Right renal cortex interstitium (tissue), 3 donors: ENCODE results near the gene SSH3. TPM values are rescaled to one million over a fixed set of nuclear protein-coding genes. Genes with fewer than 3 reads are reported as not detected.

Experiments used
- DNase-seq, 3 donors: peaks; one replicate each; pipeline ENCODE4 v3.0.0-alpha.2; 2013; ENCODE audit warnings: low read depth in 3 of 3, low spot score in 2 of 3
- polyA plus RNA-seq, 3 donors: library from polyadenylated mRNA; unstranded; fragments of 120-200 nt; gene quantifications; one replicate each; pipeline ENCODE4 v1.2.1, GENCODE V29; 2013; ENCODE audit not compliant: insufficient read length in 3 of 3

SSH3 gene
- polyA plus RNA-seq, 3 donors = 16.5 to 22.2 (median 19.6) TPM

DNA sequence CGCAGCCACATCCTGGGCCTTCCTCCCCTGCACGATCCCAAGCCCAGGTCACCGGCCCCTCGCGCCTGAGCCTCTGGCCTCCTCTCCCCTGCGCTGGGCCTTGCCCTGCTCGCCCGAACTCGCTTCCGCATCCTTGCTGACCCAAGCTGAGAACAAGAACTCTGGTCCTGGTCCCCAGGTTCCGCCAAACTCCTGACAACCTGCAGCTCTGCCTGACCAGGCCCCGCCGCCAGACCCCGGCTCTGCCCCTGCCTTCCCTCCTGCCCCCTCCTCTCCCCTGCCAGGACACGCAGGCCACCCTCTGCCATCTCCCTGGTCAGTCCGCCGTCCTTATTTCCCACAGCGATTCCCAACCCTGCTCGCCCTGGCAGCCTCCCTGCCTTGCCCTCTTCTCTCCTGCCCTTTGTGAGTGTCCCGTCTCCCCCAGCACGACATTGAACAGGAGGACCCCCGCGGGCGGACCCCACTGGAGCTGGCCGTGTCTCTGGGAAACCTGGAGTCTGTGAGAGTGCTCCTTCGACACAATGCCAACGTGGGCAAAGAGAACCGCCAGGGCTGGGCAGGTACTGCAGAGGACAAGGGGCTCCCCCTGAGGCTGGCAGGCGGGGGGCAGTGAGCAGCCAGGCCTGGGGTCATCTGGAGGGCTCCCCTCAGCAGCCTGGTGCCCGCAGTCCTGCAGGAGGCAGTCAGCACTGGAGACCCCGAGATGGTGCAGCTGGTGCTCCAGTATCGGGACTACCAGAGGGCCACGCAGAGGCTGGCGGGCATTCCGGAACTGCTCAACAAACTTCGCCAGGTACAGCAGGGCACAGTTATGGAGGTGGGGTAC is 13.5 kb upstream of the SSH3 start:
- no peak for DNase-seq

DNA sequence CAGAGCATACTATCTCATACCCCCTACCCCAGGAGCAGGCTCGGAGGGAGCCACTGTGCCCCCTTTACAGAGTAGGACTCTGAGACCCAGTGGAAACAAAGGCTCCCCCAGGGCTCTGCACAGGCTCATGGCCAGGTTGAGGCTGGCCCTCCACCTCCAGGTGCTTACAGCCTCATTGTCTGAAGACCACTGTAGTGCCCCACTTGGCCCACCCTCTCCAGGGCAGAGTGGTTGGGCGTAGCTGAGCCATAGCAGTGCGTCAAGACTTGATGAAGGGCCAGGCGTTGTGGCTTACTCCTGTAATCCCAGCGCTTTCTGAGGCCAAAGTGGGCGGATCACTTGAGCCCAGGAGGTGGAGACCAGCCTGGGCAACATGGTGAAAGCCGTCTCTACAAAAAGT is 12.5 kb upstream of the SSH3 start:
- no peak for DNase-seq

DNA sequence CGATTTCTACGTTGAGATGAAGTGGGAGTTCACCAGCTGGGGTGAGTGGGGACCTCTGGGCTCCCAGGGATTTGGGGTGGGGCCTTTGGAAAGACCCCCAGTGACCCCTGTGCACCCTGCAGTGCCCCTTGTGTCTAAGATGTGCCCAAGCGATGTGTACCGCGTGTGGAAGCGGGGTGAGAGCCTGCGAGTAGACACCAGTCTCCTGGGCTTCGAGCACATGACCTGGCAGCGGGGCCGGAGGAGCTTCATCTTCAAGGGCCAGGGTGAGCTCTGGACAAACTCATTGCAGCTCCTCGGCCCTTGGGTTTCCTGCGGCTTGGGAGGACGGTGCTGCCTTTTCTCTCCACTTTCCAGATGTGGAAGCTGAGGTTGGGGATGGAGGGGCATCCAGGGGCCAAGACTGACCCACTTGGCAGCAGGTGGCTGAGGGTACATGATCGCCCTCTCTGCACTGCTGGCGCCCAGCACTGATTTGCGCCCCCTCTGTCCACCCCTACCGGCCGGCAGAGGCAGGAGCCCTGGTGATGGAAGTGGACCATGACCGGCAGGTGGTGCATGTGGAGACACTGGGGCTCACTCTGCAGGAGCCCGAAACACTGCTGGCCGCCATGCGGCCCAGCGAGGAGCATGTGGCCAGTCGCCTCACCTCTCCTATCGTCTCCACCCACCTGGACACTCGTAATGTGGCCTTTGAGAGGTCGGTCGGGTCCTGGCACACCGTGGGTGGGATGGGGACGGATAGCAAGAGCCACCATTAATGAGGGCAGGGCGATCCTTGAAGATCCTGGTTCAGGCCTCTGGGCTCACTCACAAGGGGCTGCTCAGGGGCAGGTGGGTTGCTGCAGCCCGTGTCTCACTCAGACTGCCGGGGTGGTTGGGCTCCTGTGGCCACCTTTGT is 11.6 kb upstream of the SSH3 start:
- no peak for DNase-seq

DNA sequence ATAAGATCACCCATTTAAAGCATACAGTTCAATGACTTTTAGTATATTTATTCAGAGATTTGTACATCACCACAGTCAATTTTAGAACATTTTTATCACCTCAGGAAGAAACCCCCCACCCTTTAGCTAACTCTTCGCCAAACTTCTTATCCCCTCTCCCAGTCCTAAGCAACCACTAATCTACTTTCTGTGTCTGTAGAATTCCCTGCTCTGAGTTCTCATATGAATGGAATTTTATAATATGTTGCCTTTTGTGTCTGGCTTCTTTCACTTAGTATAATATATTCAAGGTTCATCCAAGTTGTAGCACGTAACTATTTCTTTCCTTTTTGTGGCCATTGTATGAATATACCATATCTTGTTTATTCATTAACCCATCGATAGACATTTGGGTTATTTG is 10.7 kb upstream of the SSH3 start:
- DNase-seq = no peak

DNA sequence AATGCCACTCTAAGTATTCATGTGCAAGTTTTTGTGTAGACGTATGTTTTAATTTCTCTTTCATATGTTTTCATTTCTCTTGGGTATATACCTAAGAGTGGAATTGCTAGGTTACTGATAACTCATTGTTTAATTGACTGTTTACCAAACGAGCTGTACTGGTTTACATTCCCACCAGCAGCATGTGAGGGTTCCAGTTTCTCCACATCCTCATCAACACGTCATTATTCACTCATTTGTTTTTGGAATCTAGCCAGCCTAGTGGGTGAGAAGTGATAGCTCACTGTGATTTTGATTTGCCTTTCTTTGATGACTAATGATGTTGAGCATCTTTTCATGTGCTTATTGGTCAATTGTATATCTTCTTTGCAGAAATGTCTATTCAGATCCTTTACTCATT is 10.2 kb upstream of the SSH3 start:
- DNase-seq = no peak

GRCh38 chr11:67295846-67296245 is 7.5 kb upstream of the SSH3 start:
- no peak for DNase-seq

GRCh38 chr11:67298786-67299185 is 4.5 kb upstream of the SSH3 start:
- no peak for DNase-seq

DNA sequence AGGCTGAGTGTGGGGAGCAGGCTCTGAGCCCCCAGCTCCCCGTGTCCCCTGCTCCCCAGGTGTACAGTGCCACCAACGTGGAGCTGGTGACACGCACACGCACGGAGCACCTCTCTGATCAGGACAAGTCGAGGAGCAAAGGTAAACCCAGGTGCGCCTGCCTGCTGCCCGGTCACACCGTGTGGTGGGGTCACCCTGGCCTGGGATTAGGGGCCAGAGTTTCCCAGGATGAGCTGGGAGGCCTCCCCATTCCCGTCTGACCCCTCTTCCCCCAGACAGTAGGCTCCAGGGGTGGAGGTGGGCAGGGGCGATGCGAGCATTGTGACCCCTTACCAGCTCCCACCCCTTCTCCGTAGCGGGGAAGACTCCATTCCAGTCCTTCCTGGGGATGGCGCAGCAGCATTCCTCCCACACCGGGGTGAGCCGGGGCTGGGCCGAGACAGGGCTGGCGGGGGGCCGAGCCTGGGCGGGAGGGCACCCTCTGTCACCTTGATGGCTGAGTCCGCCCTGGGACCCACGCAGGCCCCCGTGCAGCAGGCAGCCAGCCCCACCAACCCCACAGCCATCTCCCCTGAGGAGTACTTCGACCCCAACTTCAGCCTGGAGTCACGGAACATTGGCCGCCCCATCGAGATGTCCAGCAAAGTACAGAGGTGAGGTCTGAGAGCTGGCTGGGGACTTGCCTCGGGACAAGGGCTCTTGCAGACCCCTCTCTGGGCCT is 3.7 kb upstream of the SSH3 start:
- no peak for DNase-seq

DNA sequence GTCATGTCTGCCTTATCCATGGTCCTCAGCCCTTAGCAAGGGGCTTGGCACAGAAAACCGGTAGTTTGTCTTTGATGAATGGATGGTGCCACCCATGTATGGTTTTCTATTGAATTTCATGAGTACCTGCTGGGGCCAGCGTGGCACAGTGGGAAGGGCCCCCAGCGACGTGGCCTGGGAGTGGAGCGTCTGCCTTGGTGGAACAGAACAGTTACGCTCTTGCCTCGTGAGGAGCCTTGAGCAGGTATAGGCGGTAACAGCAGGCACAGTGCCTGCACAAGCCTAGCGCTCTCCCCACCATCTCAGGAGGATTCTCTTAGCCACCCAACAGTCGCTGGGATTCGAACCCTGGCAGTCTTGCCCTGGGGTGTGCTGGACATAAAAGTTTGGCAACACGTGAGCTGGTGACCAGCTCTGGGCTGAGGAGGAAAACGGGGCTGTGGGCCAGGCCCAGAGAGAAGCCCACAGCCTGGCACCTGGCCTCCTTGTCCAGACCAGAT is 3.0 kb upstream of the SSH3 start:
- no peak for DNase-seq

- DNase-seq = no peak
Measured at GRCh38 chr11:67300756-67301312, 2.5 kb upstream of the SSH3 start.

DNA sequence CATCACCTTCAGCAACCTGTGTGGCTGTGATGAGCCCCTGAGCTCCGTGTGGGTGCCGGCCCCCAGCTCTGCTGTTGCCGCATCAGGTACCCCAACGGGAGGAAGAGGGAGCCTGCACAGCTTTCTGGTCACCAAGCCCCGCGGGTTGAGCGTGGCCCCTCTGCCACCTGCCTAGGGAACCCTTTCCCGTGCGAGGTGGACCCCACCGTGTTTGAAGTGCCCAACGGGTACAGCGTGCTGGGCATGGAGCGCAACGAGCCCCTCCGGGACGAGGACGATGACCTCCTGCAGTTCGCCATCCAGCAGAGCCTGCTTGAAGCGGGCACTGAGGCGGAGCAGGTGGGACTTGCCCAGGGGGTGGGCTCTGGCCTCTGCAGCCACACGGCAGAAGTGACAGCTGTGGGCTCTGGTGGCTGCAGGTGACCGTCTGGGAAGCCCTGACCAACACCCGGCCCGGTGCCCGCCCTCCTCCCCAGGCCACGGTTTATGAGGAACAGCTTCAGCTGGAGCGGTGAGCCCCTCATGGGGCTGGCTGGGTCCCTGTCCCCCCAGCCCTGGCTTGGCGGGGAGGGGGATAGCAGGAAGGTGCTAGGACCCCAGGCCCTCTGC is 1.9 kb upstream of the SSH3 start:
- no peak for DNase-seq

DNA sequence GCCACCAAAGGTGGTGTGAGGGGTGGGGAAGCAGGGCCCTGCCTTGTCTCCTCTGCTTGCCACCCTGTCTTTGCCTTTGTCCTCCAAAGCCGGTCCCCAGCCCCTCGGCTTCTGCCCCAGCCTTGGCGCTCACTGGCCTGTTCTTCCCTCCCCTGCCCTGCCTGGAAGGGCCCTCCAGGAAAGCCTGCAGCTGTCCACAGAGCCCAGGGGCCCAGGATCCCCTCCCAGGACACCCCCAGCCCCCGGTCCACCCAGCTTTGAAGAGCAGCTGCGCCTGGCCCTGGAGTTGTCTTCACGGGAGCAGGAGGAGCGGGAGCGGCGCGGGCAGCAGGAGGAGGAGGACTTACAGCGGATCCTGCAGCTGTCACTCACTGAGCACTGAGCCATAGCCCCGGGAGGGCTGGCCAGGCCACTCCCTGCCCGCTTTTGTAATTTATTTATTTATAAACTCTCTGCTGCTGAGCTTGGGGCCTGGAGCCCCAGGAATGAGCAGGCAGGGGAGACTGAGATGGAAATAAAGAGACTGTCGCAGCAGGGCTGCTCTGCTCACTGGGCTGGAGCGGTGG is 1.3 kb upstream of the SSH3 start:
- DNase-seq = no peak

GRCh38 chr11:67302571-67303131 is 679 bp upstream of the SSH3 start:
- DNase-seq = no peak

DNA sequence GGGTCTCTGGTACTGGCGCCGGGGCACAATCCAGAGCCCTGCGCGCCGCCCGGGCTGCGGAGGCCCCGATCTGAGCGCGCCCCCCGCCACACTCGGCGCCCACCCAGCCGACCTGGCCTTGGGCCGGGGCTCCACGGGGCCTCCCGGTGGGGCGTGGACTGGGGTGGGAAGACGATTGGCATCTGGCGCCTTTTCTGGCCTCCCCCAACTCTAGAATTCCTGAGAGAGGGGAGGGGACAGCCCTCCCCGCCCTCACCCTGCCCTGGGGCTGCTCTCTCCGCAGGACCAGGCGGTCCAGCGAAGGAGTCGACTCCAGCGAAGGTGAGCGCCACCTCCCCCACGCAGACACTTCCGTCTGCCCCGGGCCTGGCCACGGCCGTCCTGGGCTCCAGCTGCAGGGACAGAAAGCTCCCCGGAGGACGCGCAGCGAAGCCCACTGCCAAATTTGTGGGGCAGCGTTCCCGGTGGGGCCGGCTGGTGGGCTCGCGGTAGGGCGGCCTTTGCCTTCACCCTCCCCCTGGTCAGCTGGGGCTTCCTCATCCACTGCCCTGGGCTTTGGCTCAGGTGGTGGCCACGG is 593 bp downstream of the SSH3 start:
- no peak for DNase-seq

- DNase-seq = no peak
Measured at GRCh38 chr11:67304511-67305113, 1.3 kb downstream of the SSH3 start.

DNA sequence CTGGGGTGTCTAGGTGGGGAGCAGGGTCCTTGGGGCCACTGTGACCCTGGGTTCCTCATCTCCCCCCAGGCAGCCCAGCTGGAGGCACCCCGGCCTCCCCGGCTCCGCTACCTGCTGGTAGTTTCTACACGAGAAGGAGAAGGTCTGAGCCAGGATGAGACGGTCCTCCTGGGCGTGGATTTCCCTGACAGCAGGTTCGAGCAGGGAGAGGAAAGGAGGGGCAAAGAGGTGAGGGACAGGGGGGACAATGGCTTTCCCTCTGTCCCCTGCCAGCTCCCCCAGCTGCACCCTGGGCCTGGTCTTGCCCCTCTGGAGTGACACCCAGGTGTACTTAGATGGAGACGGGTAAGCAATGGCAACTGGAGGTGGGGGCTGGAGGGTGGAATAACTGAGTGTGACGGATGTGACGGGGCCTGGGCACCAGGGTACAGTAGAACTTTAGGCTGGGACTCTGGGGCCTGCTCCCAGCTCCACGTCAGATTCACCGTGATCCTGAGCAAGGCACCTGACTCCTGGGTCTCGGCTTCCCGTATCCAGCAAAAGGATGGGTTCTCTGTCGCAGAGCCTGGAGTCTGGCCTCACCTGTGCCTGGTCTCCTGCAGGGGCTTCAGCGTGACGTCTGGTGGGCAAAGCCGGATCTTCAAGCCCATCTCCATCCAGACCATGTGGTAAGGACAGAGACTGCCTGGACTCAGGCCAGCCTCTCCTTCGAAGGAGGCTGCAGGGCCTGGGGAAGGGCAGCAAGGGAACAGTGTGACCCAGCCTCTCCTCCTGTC is 3.6 kb downstream of the SSH3 start:
- no peak for DNase-seq

- no peak for DNase-seq
Measured at GRCh38 chr11:67307545-67308001, 4.2 kb downstream of the SSH3 start.
